ENCODE results near the gene VN1R2. TPM values are rescaled to one million over a fixed set of nuclear protein-coding genes. Genes with fewer than 3 reads are reported as not detected.

VN1R2 gene, protein sequence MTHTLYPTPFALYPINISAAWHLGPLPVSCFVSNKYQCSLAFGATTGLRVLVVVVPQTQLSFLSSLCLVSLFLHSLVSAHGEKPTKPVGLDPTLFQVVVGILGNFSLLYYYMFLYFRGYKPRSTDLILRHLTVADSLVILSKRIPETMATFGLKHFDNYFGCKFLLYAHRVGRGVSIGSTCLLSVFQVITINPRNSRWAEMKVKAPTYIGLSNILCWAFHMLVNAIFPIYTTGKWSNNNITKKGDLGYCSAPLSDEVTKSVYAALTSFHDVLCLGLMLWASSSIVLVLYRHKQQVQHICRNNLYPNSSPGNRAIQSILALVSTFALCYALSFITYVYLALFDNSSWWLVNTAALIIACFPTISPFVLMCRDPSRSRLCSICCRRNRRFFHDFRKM
- not detected in 5 replicates for total RNA-seq (2022; extraction: Qiagen RNA extraction; ENCODE audit: low read depth)

DNA sequence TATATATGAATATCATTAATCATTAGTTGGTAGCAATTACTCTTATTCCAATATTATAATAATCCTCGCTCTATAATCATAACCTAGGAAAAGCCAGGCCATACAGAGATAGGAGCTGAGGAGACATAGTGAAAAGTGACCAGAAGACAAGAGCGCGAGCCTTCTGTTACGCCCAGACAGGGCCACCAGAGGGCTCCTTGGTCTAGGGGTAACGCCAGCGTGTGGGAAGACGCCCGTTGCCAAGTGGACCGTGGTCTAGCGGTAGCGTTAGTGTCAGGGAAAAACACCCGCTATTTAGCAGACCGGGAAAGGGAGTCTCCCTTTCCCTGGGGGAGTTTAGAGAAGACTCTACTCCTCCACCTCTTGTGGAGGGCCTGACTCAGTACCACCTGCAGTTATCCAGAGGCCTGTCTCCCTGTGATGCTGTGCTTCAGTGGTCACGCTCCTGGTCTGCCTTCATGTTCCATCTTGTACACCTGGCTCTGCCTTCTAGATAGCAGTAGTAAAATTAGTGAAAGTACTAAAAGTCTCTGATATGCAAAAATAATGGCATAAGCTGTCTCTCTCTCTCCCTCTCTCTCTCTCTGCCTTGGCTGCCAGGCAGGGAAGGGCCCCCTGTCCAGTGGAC is at the start of gene VN1R2:
TSS of gene VN1R2 (plus strand) at position 578 of the 628 bp plus-strand sequence. CDS start 84 bp downstream, outside the sequence.

DNA sequence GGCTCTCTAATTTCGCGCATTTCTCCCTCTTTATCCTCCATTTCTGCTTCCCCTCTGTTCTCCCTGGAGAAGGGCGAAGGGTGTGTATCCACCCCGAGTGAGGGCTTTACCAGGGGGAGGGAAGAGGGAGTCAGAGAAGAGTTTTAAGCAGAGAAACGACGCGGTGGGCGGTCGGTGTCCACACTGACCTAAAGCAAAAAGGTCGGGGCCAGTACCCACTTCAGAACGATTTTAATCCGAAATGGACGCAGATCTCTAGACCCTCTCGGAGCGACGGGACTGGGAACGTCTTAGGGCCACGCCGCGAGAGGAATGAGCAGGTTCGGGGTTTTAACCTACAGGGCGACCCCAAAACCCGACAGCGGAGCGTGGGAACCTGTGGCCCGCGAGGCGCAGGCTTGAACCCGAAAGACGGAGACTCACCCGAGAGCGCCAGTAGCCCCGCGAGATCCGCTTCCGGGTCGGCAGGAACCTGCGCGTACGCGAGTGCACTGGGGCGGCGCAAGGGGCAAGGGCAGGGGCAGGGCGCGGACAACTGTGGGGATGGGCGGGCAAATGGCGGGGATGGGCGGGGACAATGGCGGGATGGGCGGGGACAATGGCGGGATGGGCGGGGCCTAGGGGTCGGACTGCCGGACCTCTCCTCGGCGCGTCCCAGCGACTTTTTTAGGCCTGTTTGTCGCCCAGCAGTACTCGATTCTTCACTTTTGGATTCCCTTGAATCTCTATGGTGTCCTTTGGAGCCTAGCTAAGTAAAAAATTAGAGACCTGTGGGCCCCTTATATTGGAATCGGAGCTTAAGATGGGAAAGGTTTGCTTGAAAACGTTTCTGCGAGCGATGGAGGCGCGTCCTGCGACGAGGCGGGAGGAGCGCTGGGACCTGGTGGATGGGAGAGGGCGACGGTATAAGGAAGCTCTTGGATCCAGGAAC is 3.4 kb upstream of the VN1R2 start, which contains the start of gene ZNF677:
TSS of gene ZNF677 (minus strand) at position 463 of the 931 bp plus-strand sequence. CDS start 3,323 bp downstream, outside the sequence.

DNA sequence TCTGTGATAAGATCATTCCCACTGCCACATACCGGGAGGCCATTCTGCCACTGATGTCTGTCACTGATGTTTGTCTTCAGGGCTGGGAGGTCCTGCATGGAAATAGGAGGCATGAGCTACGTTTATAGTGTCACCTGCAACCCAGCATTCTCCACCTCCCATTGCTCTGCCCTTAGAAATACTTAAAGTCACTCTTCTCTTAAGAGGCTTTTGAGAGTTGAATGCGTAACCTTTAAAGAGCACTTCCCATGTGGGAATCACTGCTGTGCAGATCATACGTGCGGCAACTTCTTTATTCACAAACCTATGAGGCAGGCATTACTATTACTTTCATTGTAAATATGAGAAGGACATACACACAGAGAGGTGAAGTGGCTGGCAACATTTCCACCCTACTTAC is 9.5 kb downstream of the VN1R2 start, which contains the start of gene VN1R4:
TSS of gene VN1R4 (minus strand) at position 101 of the 400 bp plus-strand sequence. CDS start at position 43, 58 bp downstream.

Other genes with a start within 250 kb of the VN1R2 start
- not detected in 5 replicates for gene ERVV-1, start 244.4 kb upstream of the VN1R2 start, total RNA-seq (2022; extraction: Qiagen RNA extraction; ENCODE audit: low read depth)
- gene ERVV-2, start 213.6 kb upstream of the VN1R2 start, total RNA-seq (2022; extraction: Qiagen RNA extraction; ENCODE audit: low read depth), result not detected in 5 replicates
- gene ZNF160, start 154.9 kb upstream of the VN1R2 start, total RNA-seq (2022; extraction: Qiagen RNA extraction; ENCODE audit: low read depth), result 6.4 to 8.4 TPM (median 8.4 TPM) in 5 replicates
- not detected in 5 replicates for gene ZNF415, start 125.4 kb upstream of the VN1R2 start, total RNA-seq (2022; extraction: Qiagen RNA extraction; ENCODE audit: low read depth)
- not detected in 5 replicates for gene ZNF347, start 99.2 kb upstream of the VN1R2 start, total RNA-seq (2022; extraction: Qiagen RNA extraction; ENCODE audit: low read depth)
- gene ZNF665, start 64.9 kb upstream of the VN1R2 start, total RNA-seq (2022; extraction: Qiagen RNA extraction; ENCODE audit: low read depth), result not detected in 5 replicates
- not detected in 5 replicates for gene ZNF677, start 3.4 kb upstream of the VN1R2 start, total RNA-seq (2022; extraction: Qiagen RNA extraction; ENCODE audit: low read depth)
- gene VN1R4, start 9.4 kb downstream of the VN1R2 start, total RNA-seq (2022; extraction: Qiagen RNA extraction; ENCODE audit: low read depth), result not detected in 5 replicates
- gene ZNF845, start 75.5 kb downstream of the VN1R2 start, total RNA-seq (2022; extraction: Qiagen RNA extraction; ENCODE audit: low read depth), result 2.7 to 4.3 TPM (median 3.8 TPM) in 5 replicates
- 0.14 to 0.66 TPM (median 0.24 TPM) in 5 replicates for gene ZNF525, start 107.4 kb downstream of the VN1R2 start, total RNA-seq (2022; extraction: Qiagen RNA extraction; ENCODE audit: low read depth)
- 3.3 to 5.1 TPM (median 4.4 TPM) in 5 replicates for gene ZNF765, start 136.9 kb downstream of the VN1R2 start, total RNA-seq (2022; extraction: Qiagen RNA extraction; ENCODE audit: low read depth)
- gene ZNF761, start 173.7 kb downstream of the VN1R2 start, total RNA-seq (2022; extraction: Qiagen RNA extraction; ENCODE audit: low read depth), result 7.3 to 8.1 TPM (median 7.8 TPM) in 5 replicates
- gene ZNF813, start 209.4 kb downstream of the VN1R2 start, total RNA-seq (2022; extraction: Qiagen RNA extraction; ENCODE audit: low read depth), result 0.21 to 0.64 TPM (median 0.46 TPM) in 5 replicates

Data from A549 treated with GW870086 at 1 μM for 4 hours (cell line).